Upper lobe of left lung (tissue), 4 donors: Measurements from ENCODE around the gene BMERB1.

Experiments
- EP300 ChIP-seq, 4 donors: sonication (generic); formaldehyde crosslinking; IDR thresholded peaks; one replicate each; pipeline ENCODE4 v1.5.1; 2017; ENCODE audit warnings: antibody characterized with exemption in 4 of 4, control low read depth in 2 of 4
- TF ChIP-seq, protein P1 (sequence below), 6 experiments: fragments of 450-650 bp in 4 of 6; fragments of 200-600 bp in 2 of 6; sonication (generic) in 2 of 6; IDR thresholded peaks; one replicate each; pipeline ENCODE4 v1.5.1; 2016 to 2019; ENCODE audit warnings: antibody characterized with exemption in 6 of 6

DNA sequence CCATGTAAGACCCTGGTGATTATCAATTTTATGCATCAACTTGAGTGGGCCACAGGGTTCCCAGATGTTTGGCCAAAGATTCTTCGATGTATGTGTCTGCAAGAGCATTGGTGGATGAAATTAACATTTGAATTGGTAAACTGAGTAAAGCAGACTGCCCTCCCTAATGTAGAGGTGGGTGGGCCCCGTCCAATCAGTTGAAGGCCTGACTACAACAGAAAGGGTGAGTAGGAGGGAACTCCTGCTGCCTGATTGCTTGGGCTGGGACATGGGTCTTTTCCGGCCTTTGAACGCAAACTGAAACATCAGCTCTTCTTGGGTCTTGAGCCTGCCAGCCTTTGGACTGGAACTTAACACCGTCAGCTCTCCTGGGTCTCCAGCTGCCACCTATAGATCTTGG, 90.6 kb downstream of the BMERB1 start:
- TF ChIP-seq, protein P1, sequence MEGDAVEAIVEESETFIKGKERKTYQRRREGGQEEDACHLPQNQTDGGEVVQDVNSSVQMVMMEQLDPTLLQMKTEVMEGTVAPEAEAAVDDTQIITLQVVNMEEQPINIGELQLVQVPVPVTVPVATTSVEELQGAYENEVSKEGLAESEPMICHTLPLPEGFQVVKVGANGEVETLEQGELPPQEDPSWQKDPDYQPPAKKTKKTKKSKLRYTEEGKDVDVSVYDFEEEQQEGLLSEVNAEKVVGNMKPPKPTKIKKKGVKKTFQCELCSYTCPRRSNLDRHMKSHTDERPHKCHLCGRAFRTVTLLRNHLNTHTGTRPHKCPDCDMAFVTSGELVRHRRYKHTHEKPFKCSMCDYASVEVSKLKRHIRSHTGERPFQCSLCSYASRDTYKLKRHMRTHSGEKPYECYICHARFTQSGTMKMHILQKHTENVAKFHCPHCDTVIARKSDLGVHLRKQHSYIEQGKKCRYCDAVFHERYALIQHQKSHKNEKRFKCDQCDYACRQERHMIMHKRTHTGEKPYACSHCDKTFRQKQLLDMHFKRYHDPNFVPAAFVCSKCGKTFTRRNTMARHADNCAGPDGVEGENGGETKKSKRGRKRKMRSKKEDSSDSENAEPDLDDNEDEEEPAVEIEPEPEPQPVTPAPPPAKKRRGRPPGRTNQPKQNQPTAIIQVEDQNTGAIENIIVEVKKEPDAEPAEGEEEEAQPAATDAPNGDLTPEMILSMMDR (IDR thresholded peaks at IDR 0.05), result no peak
- no peak for TF ChIP-seq EP300 (IDR thresholded peaks at IDR 0.05)
